Upper lobe of left lung (tissue), 4 donors: ENCODE measurements around the gene NALCN.

Source experiments
- CTCF ChIP-seq, 6 experiments: fragments of 450-650 bp in 4 of 6; fragments of 200-600 bp in 2 of 6; sonication (generic) in 2 of 6; IDR thresholded peaks; one replicate each; pipeline ENCODE4 v1.5.1; 2016 to 2019; ENCODE audit warnings: antibody characterized with exemption in 6 of 6
- EP300 ChIP-seq, 4 donors: sonication (generic); formaldehyde crosslinking; IDR thresholded peaks; one replicate each; pipeline ENCODE4 v1.5.1; 2017; ENCODE audit warnings: antibody characterized with exemption in 4 of 4, control low read depth in 2 of 4
- POLR2A ChIP-seq, 4 donors: fragments of 450-650 bp; IDR thresholded peaks; one replicate each; pipeline ENCODE4 v1.5.1; 2016 to 2017; ENCODE audit warnings: antibody characterized with exemption in 4 of 4, mild to moderate bottlenecking in 2 of 4

DNA sequence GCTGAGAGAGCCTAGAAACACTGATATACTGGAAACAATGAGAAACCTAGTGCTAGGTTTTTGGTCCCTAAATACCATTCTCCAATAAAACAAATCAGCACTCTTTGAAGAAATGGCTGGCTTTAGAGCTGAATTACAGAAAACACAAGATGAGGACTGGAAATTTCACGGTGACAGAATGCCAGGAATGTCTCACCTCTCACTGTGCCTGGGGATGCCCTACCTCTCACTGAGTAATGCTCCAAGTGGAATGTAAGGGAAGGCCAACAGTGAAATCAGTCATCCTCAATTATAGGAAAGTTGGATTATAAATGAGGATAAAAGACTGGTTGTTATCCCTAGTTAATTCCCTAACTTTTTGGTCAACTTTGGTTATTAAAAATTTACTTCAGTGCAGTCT, 259.0 kb downstream of the NALCN start:
- TF ChIP-seq POLR2A (IDR thresholded peaks at IDR 0.05) (no peak), EP300 (IDR thresholded peaks at IDR 0.05) (no peak), CTCF (IDR thresholded peaks at IDR 0.05) (no peak)
